SK-N-SH treated with all-trans-retinoic acid at 6 μM for 48 hours (cell line): ENCODE data around the gene SVIL.

Source experiments
- ARNTL ChIP-seq: fragments of 450-650 bp; formaldehyde crosslinking; IDR thresholded peaks from 2 replicates; pipeline ENCODE4 v1.5.0; 2020; ENCODE audit warnings: low read depth, mild to moderate bottlenecking, moderate library complexity, borderline replicate concordance
- BACH2 ChIP-seq: fragments of 250-450 bp; sonication (Bioruptor Pico); IDR thresholded peaks from 2 replicates; pipeline ENCODE4 v1.9.0; 2021; ENCODE audit warnings: mild to moderate bottlenecking, borderline replicate concordance
- CREB5 ChIP-seq: fragments of 250-450 bp; sonication (Bioruptor Pico); IDR thresholded peaks from 2 replicates; pipeline ENCODE4 v1.5.1; 2020; ENCODE audit warnings: low read depth, mild to moderate bottlenecking, moderate library complexity
- CSRNP3 ChIP-seq: fragments of 250-450 bp; sonication (Bioruptor Pico); IDR thresholded peaks from 2 replicates; pipeline ENCODE4 v1.5.1; 2021; ENCODE audit warnings: mild to moderate bottlenecking, moderate library complexity
- ISL1 ChIP-seq: fragments of 250-450 bp; sonication (Bioruptor Pico); IDR thresholded peaks from 2 replicates; pipeline ENCODE4 v2.1.2; 2022; ENCODE audit warnings: mild to moderate bottlenecking, moderate library complexity
- PATZ1 ChIP-seq: fragments of 250-450 bp; sonication (Bioruptor Pico); IDR thresholded peaks from 2 replicates; pipeline ENCODE4 v1.8.0; 2020; ENCODE audit warnings: mild to moderate bottlenecking, moderate library complexity, borderline replicate concordance
- PPARA ChIP-seq: fragments of 250-450 bp; sonication (Bioruptor Pico); IDR thresholded peaks from 2 replicates; pipeline ENCODE4 v1.5.0; 2020; ENCODE audit warnings: mild to moderate bottlenecking, borderline replicate concordance
- RARB ChIP-seq: fragments of 250-450 bp; sonication (Bioruptor Pico); IDR thresholded peaks from 2 replicates; pipeline ENCODE4 v1.8.0; 2021; ENCODE audit warnings: mild to moderate bottlenecking, moderate library complexity
- TOX ChIP-seq: fragments of 250-450 bp; sonication (Bioruptor Pico); IDR thresholded peaks from 2 replicates; pipeline ENCODE4 v1.8.0; 2021; ENCODE audit warnings: mild to moderate bottlenecking, moderate library complexity, borderline replicate concordance
- TSHZ2 ChIP-seq: fragments of 250-450 bp; sonication (Bioruptor Pico); IDR thresholded peaks from 2 replicates; pipeline ENCODE4 v1.5.0; 2020; ENCODE audit warnings: mild to moderate bottlenecking, moderate library complexity
- ZFP30 ChIP-seq: fragments of 450-650 bp; formaldehyde crosslinking; IDR thresholded peaks from 2 replicates; pipeline ENCODE4 v1.5.0; 2022; ENCODE audit warnings: mild to moderate bottlenecking, moderate library complexity
- ZNF8 ChIP-seq: fragments of 450-650 bp; formaldehyde crosslinking; IDR thresholded peaks from 2 replicates; pipeline ENCODE4 v1.5.0; 2020; ENCODE audit warnings: mild to moderate bottlenecking, moderate library complexity

- TF ChIP-seq ZNF8 (no peak), ISL1 (CRISPR knock-in tag) (no peak), TSHZ2 (CRISPR knock-in tag) (no peak), ZFP30 (no peak), CREB5 (CRISPR knock-in tag) (no peak), CSRNP3 (no peak), PATZ1 (CRISPR knock-in tag) (no peak), RARB (CRISPR knock-in tag) (no peak), PPARA (CRISPR knock-in tag) (no peak), ARNTL (CRISPR knock-in tag) (no peak), BACH2 (CRISPR knock-in tag) (no peak), TOX (CRISPR knock-in tag) (no peak)
These were observed 74.8 kb downstream of the SVIL start for GRCh38 chr10:29559996-29560395.
